K562 (cell line): ENCODE data around the gene UBE2Q1. TPM values are rescaled to one million over a fixed set of nuclear protein-coding genes. Genes with fewer than 3 reads are reported as not detected.

Experiments used
- CC2D1A ChIP-seq: fragments of 450-650 bp; IDR thresholded peaks from 2 replicates; pipeline ENCODE4 v1.6.1; 2017; ENCODE audit warnings: mild to moderate bottlenecking
- HIVEP1 ChIP-seq: fragments of 250-450 bp; sonication (Bioruptor Pico); IDR thresholded peaks from 2 replicates; pipeline ENCODE4 v1.4.0; 2020; ENCODE audit warnings: mild to moderate bottlenecking
- HMG20B ChIP-seq: fragments of 250-450 bp; sonication (Bioruptor Pico); IDR thresholded peaks from 2 replicates; pipeline ENCODE4 v1.5.0; 2021; ENCODE audit warnings: mild to moderate bottlenecking
- RCOR1 ChIP-seq, 2 experiments: IDR thresholded peaks; 2 replicates each; pipeline ENCODE4 v1.6.1; 2012; ENCODE audit warnings: low read depth in 2 of 2, low read length in 2 of 2, borderline replicate concordance in 1 of 2, improper control_type of control experiment in 1 of 2
- SMC3 ChIP-seq: conservative IDR thresholded peaks from 2 replicates; pipeline ENCODE4 v1.6.1; 2011; ENCODE audit warnings: low read depth, low read length, improper control_type of control experiment; ENCODE audit not compliant: insufficient read depth
- SRF ChIP-seq, 2 experiments: fragments of 250-450, 450-650 bp in 1 of 2; sonication (Bioruptor Pico) in 1 of 2; sonication (generic) in 1 of 2; formaldehyde crosslinking; IDR thresholded peaks; 2 replicates each; pipeline versions ENCODE4 v1.5.0 to v1.5.1; 2020 to 2022; ENCODE audit warnings: mild to moderate bottlenecking in 1 of 2, missing genetic modification reagents in 1 of 2
- ZNF384 ChIP-seq: IDR thresholded peaks from 2 replicates; pipeline ENCODE4 v1.6.1; 2012; ENCODE audit warnings: low read depth, low read length, improper control_type of control experiment
- polyA plus RNA-seq, 8 experiments: library from polyadenylated mRNA; depleted of rRNA in 4 of 8; stranded (reverse) in 5 of 8; unstranded in 3 of 8; fragments of >200 nt; fragmentation: Nextera tagmentation in 2 of 8; fragmentation: Illumina TruSeq in 1 of 8; extraction: Ambion mirVana in 2 of 8; extraction: Trizol in 1 of 8; gene quantifications; 2 replicates each; pipeline versions ENCODE4 v1.2.1 to v1.2.3, GENCODE V29; 2011 to 2014; ENCODE audit warnings: inconsistent platforms in 1 of 8, missing spikeins in 1 of 8
- total RNA-seq, 7 experiments: library from RNA; depleted of rRNA in 6 of 7; stranded (reverse); fragments of >200 nt in 6 of 7; fragmentation: Illumina TruSeq in 2 of 7; extraction: Trizol in 2 of 7; gene quantifications; 2 replicates each; pipeline versions ENCODE4 v1.2.1 to v1.2.3, GENCODE V29; 2011 to 2021; ENCODE audit warnings: low replicate concordance in 1 of 7
- TF ChIP-seq, protein P1 (sequence below), 2 experiments: fragments of 450-650 bp; formaldehyde crosslinking in 1 of 2; IDR thresholded peaks; 2 replicates each; pipeline versions ENCODE4 v1.4.0 to v1.6.1; 2014 to 2020; ENCODE audit warnings: mild to moderate bottlenecking in 2 of 2, borderline replicate concordance in 1 of 2, low read depth in 1 of 2
- TF ChIP-seq, protein P2 (sequence below): fragments of 450-650 bp; formaldehyde crosslinking; IDR thresholded peaks from 2 replicates; pipeline ENCODE4 v1.4.0; 2020; ENCODE audit warnings: mild to moderate bottlenecking, moderate library complexity

Gene UBE2Q1
- total and polyA plus RNA-seq, 9 of the 15 experiments (the other 6 are each of a cell fraction or from before 2014, with no cell fraction given) = 8.0 to 58.8 (median 27.6) TPM

DNA sequence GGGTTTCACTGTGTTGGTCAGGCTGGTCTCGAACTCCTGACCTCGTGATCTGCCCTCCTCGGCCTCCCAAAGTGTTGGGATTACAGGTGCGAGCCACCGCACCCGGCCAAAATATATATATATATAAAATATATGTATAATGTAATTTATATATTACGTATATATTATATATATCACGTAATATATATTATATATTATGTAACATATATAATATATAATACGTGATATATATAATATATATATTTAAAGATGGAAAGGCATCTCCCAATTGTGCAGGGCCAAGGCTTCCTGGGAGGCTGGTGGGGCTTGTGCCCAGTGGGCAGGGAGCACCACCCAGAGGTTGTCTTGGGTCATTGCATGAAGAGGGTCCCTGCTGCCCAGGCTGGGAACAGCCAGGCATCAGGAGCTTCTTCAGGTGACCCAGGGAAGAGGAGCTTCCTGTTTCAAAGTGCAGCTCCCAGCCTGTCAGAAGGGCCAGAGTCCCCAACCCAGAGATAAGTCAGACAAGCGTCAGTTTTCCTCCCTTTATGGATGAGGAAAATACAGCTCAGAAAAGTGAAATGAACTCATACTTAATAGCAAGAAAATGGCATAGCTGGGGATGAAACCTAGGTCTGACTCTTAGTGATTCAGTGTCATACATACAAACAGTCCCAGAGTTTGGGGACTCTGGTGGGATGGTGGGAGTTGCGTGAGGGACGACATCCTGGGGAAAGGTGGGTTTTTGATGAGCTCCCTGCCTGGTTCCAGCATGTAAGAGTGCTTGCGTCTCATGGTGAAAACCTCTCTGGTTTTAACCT, 12.0 kb downstream of the UBE2Q1 start (continued):
- TF ChIP-seq, protein P1, sequence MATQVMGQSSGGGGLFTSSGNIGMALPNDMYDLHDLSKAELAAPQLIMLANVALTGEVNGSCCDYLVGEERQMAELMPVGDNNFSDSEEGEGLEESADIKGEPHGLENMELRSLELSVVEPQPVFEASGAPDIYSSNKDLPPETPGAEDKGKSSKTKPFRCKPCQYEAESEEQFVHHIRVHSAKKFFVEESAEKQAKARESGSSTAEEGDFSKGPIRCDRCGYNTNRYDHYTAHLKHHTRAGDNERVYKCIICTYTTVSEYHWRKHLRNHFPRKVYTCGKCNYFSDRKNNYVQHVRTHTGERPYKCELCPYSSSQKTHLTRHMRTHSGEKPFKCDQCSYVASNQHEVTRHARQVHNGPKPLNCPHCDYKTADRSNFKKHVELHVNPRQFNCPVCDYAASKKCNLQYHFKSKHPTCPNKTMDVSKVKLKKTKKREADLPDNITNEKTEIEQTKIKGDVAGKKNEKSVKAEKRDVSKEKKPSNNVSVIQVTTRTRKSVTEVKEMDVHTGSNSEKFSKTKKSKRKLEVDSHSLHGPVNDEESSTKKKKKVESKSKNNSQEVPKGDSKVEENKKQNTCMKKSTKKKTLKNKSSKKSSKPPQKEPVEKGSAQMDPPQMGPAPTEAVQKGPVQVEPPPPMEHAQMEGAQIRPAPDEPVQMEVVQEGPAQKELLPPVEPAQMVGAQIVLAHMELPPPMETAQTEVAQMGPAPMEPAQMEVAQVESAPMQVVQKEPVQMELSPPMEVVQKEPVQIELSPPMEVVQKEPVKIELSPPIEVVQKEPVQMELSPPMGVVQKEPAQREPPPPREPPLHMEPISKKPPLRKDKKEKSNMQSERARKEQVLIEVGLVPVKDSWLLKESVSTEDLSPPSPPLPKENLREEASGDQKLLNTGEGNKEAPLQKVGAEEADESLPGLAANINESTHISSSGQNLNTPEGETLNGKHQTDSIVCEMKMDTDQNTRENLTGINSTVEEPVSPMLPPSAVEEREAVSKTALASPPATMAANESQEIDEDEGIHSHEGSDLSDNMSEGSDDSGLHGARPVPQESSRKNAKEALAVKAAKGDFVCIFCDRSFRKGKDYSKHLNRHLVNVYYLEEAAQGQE (IDR thresholded peaks at IDR 0.05; ENCODE audit: borderline replicate concordance) = peak; percentile 71
- TF ChIP-seq, protein P1 (CRISPR knock-in tag; IDR thresholded peaks at IDR 0.05; ENCODE audit: low read depth) = no peak
- TF ChIP-seq HIVEP1 = no peak
- no peak for TF ChIP-seq SRF (CRISPR knock-in tag; IDR thresholded peaks at IDR 0.05)
- 0 out of 2 replicates have a peak, but pooled peaks have one; percentile 21 for TF ChIP-seq CC2D1A
- TF ChIP-seq ZNF384 = no peak
- peak; percentile 83 for TF ChIP-seq SMC3
- TF ChIP-seq, protein P2, sequence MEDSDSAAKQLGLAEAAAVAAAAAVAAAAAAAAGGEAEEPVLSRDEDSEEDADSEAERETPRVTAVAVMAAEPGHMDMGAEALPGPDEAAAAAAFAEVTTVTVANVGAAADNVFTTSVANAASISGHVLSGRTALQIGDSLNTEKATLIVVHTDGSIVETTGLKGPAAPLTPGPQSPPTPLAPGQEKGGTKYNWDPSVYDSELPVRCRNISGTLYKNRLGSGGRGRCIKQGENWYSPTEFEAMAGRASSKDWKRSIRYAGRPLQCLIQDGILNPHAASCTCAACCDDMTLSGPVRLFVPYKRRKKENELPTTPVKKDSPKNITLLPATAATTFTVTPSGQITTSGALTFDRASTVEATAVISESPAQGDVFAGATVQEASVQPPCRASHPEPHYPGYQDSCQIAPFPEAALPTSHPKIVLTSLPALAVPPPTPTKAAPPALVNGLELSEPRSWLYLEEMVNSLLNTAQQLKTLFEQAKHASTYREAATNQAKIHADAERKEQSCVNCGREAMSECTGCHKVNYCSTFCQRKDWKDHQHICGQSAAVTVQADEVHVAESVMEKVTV (CRISPR knock-in tag) = peak; percentile 93
- no peak for TF ChIP-seq HMG20B (CRISPR knock-in tag)
- TF ChIP-seq RCOR1 (IDR thresholded peaks at IDR 0.05; ENCODE audit: borderline replicate concordance in 1 of 2, low read depth in 2 of 2, low read length in 2 of 2) = 0 out of 4 replicates have a peak, but pooled peaks of 1 of the 2 experiments have one; percentile 14
